ENCODE measurements around the gene DCAF7. TPM values are rescaled to one million over a fixed set of nuclear protein-coding genes. Genes with fewer than 3 reads are reported as not detected.

DCAF7 gene
- total and polyA plus RNA-seq, 2 of the 4 experiments (the other 2 are of a cell fraction), result 40.9 to 52.8 TPM

- no peak overlapping the region for H2AFZ ChIP-seq (replicated peaks; ENCODE audit: low read length, poor library complexity)
- no peak overlapping the region for H3K4me2 ChIP-seq (ENCODE audit: low read depth, low read length)
- POLR2A ChIA-PET (ENCODE audit: unreplicated experiment), result no interaction called here
- BruUV-seq (replicated peaks), result no TSS peak
- no peak overlapping the region for H2BK120ac ChIP-seq (ENCODE audit: low read depth, low read length)
- H2BK20ac ChIP-seq (ENCODE audit: low read depth, low read length), result no peak overlapping the region
- H2AK5ac ChIP-seq (ENCODE audit: low read depth, low read length), result no peak overlapping the region
- H4K20me1 ChIP-seq (ENCODE audit: insufficient read depth, low read length), result no peaks in the 10 kb centered on the region
- no peak overlapping the region for H3K9ac ChIP-seq (ENCODE audit: low read depth, low read length)
- ATAC-seq (ENCODE audit: low read depth) (no peak), DNase-seq (no peak)
- no peak overlapping the region for H4K5ac ChIP-seq (ENCODE audit: low read depth, low read length)
- CTCF ChIA-PET, result no interaction called here
- 100% methylated on average over 2 of the region's 8 CpGs; no CpG with 5 or more reads in 1 of the 2 experiments for WGBS, 2 experiments (ENCODE audit: extremely low coverage in 2 of 2, insufficient read length in 1 of 2)
- no peak overlapping the region for H3K18ac ChIP-seq (ENCODE audit: low read depth, low read length)
- dilution Hi-C loops (cut with HindIII; ENCODE audit: low sequenced_read_pairs, unreplicated experiment) (no loop called here), intact Hi-C loops (cut with micrococcal nuclease) (no loop called here), in situ Hi-C loops (cut with MboI; ENCODE audit: low sequenced_read_pairs) (no loop called here)
- H2AK9ac ChIP-seq (replicated peaks; ENCODE audit: low read depth, low read length, poor library complexity), result no peak overlapping the region
- no peak for TF ChIP-seq POLR2A (IDR thresholded peaks at IDR 0.05; ENCODE audit: low read depth, low read length)
- no peak for TF ChIP-seq BHLHE40 (IDR thresholded peaks at IDR 0.05; ENCODE audit: low read depth, low read length)
- TF ChIP-seq RCOR1 (IDR thresholded peaks at IDR 0.05; ENCODE audit: insufficient replicate concordance, low read length), result no peak
- no peak for TF ChIP-seq CTCF (conservative IDR thresholded peaks at IDR 0.05; ENCODE audit: low read depth, low read length)
- no peak for TF ChIP-seq ELK1 (IDR thresholded peaks at IDR 0.05; ENCODE audit: borderline replicate concordance, low read depth, low read length)
- TF ChIP-seq CEBPB (IDR thresholded peaks at IDR 0.05; ENCODE audit: low read depth, low read length), result no peak
- TF ChIP-seq RAD21 (IDR thresholded peaks at IDR 0.05; ENCODE audit: low read length), result no peak
- TF ChIP-seq, protein P1, sequence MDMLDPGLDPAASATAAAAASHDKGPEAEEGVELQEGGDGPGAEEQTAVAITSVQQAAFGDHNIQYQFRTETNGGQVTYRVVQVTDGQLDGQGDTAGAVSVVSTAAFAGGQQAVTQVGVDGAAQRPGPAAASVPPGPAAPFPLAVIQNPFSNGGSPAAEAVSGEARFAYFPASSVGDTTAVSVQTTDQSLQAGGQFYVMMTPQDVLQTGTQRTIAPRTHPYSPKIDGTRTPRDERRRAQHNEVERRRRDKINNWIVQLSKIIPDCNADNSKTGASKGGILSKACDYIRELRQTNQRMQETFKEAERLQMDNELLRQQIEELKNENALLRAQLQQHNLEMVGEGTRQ (IDR thresholded peaks at IDR 0.05; ENCODE audit: low read depth, low read length), result no peak
- TF ChIP-seq MXI1 (IDR thresholded peaks at IDR 0.05; ENCODE audit: borderline replicate concordance, low read depth, low read length), result no peak
- no peak for TF ChIP-seq MAZ (IDR thresholded peaks at IDR 0.05; ENCODE audit: borderline replicate concordance, low read depth, low read length)
- no peak for TF ChIP-seq FOS (IDR thresholded peaks at IDR 0.05; ENCODE audit: low read depth, low read length)
- TF ChIP-seq NFE2L2 (IDR thresholded peaks at IDR 0.05; ENCODE audit: low read depth, low read length), result no peak
- no peak for TF ChIP-seq MAFK (IDR thresholded peaks at IDR 0.05; ENCODE audit: low read depth, low read length)
- no peak for TF ChIP-seq RFX5 (IDR thresholded peaks at IDR 0.05; ENCODE audit: low read depth, low read length)
- H3K9me1 ChIP-seq (ENCODE audit: insufficient read depth, low read length), result no peaks in the 10 kb centered on the region
- no peak overlapping the region for H2BK5ac ChIP-seq (ENCODE audit: low read depth, low read length, poor library complexity, severe bottlenecking)
- no peak overlapping the region for H3K4me3 ChIP-seq (ENCODE audit: insufficient read depth, low read depth, low read length)
- no peak overlapping the region for H3K14ac ChIP-seq (replicated peaks; ENCODE audit: low read depth, low read length)
- H3K4me1 ChIP-seq (ENCODE audit: control insufficient read depth, insufficient read depth, low read length), result no peaks in the 10 kb centered on the region
- H3K4ac ChIP-seq (ENCODE audit: low read depth, low read length), result no peak overlapping the region
- no peak overlapping the region for H3K23ac ChIP-seq (ENCODE audit: low read depth, low read length)
- peaks cover 1% of the 10 kb centered on the region; the same call in 1 of the 2 replicates for H3K9me3 ChIP-seq (ENCODE audit: control insufficient read depth, insufficient read depth, low read length)
- H2BK15ac ChIP-seq (ENCODE audit: low read depth, low read length), result no peak overlapping the region
- no peaks in the 10 kb centered on the region for H3K36me3 ChIP-seq (ENCODE audit: control insufficient read depth, insufficient read depth, low read length)
- peaks cover 37% of the 10 kb centered on the region; the same call in 1 of the 2 replicates for H3K27me3 ChIP-seq (ENCODE audit: control insufficient read depth, insufficient read depth, low read length)
- H4K8ac ChIP-seq (ENCODE audit: low read depth in 2 of 2, low read length in 2 of 2), result no peak overlapping the region
- no peak overlapping the region for H3K56ac ChIP-seq (ENCODE audit: extremely low read depth, insufficient read depth, low read length)
- no peak overlapping the region for H3K27ac ChIP-seq (ENCODE audit: insufficient read depth, low read length)
- H3K79me1 ChIP-seq (ENCODE audit: low read depth in 1 of 2, low read length in 2 of 2), result no peaks in the 10 kb centered on the region
- H4K91ac ChIP-seq (ENCODE audit: insufficient read depth, low read depth, low read length), result no peak overlapping the region
Measured at GRCh38 chr17:63511331-63511730, 38.9 kb upstream of the DCAF7 start.

Data from IMR-90 (cell line).